Neuronal stem cell (in vitro differentiated cells): ENCODE data around the gene TBX6.
A peak's percentile ranks its signal among the peaks of the same experiment; 100 is the strongest.
"Not testable (repeated sequence)": the region's sequence is repeated elsewhere in the genome, so short reads cannot be mapped to it uniquely, and the experiment has no call there.

Source experiments
- DNase-seq: peaks from one replicate; pipeline ENCODE4 v3.0.0-alpha.2; 2013; ENCODE audit warnings: low spot score
- H2AFZ ChIP-seq: one replicate; pipeline ENCODE4 v1.6.1; 2013; ENCODE audit warnings: mild to moderate bottlenecking, low read length, inconsistent platforms
- H2AK5ac ChIP-seq: 2 replicates; pipeline ENCODE4 v1.6.1; 2013; ENCODE audit warnings: low read depth, mild to moderate bottlenecking, inconsistent platforms, low read length, moderate library complexity, mixed read lengths
- H2BK120ac ChIP-seq: 2 replicates; pipeline ENCODE4 v1.6.1; 2013; ENCODE audit warnings: low read depth, mild to moderate bottlenecking, inconsistent platforms, low read length, moderate library complexity, mixed read lengths
- H2BK12ac ChIP-seq: one replicate; pipeline ENCODE4 v1.6.1; 2013; ENCODE audit warnings: low read length, inconsistent platforms
- H2BK15ac ChIP-seq: 2 replicates; pipeline ENCODE4 v1.6.1; 2013; ENCODE audit warnings: mild to moderate bottlenecking, low read length, inconsistent platforms, mixed read lengths
- H2BK5ac ChIP-seq: one replicate; pipeline ENCODE4 v1.6.1; 2013; ENCODE audit warnings: inconsistent platforms, mild to moderate bottlenecking, low read length, moderate library complexity
- H3K14ac ChIP-seq: one replicate; pipeline ENCODE4 v1.6.1; 2013; ENCODE audit warnings: low read length, inconsistent platforms
- H3K18ac ChIP-seq: 2 replicates; pipeline ENCODE4 v1.6.1; 2013; ENCODE audit warnings: low read length, inconsistent platforms
- H3K23ac ChIP-seq: 2 replicates; pipeline ENCODE4 v1.6.1; 2013; ENCODE audit warnings: low read depth, mild to moderate bottlenecking, mixed read lengths, low read length, inconsistent platforms; ENCODE audit not compliant: poor library complexity
- H3K27ac ChIP-seq: replicated peaks from 3 replicates; pipeline ENCODE4 v1.5.1; 2013; ENCODE audit warnings: low read length, inconsistent platforms
- H3K27me3 ChIP-seq, 3 experiments: 2 replicates each; pipeline ENCODE4 v1.6.1; 2013; ENCODE audit warnings: low read length in 3 of 3, mild to moderate bottlenecking in 2 of 3, inconsistent platforms in 1 of 3, low read depth in 1 of 3, mixed read lengths in 1 of 3, moderate library complexity in 1 of 3; ENCODE audit not compliant: control insufficient read depth in 3 of 3, insufficient read depth in 3 of 3
- H3K36me3 ChIP-seq, 2 donors: replicated peaks in 1 of 2; 2 replicates each; pipeline ENCODE4 v1.6.1; 2013; ENCODE audit warnings: low read length in 2 of 2; ENCODE audit not compliant: control insufficient read depth in 2 of 2, insufficient read depth in 2 of 2
- H3K4ac ChIP-seq: 2 replicates; pipeline ENCODE4 v1.6.1; 2013; ENCODE audit warnings: inconsistent platforms, mild to moderate bottlenecking, low read length, moderate library complexity
- H3K4me1 ChIP-seq, 2 donors: 1 replicate in 1 of 2; 2 replicates in 1 of 2; pipeline ENCODE4 v1.6.1; 2013; ENCODE audit warnings: low read length in 2 of 2, low read depth in 1 of 2; ENCODE audit not compliant: control insufficient read depth in 2 of 2, insufficient read depth in 1 of 2
- H3K4me2 ChIP-seq: one replicate; pipeline ENCODE4 v1.6.1; 2013; ENCODE audit warnings: mild to moderate bottlenecking, low read length, inconsistent platforms; ENCODE audit not compliant: insufficient read depth, poor library complexity, severe bottlenecking
- H3K4me3 ChIP-seq, 2 donors: 2 replicates each; pipeline ENCODE4 v1.5.1; 2013; ENCODE audit warnings: low read length in 2 of 2, mild to moderate bottlenecking in 2 of 2, inconsistent platforms in 1 of 2, moderate library complexity in 1 of 2
- H3K79me1 ChIP-seq: one replicate; pipeline ENCODE4 v1.6.1; 2013; ENCODE audit warnings: low read depth, mild to moderate bottlenecking, inconsistent platforms, low read length, moderate library complexity
- H3K9ac ChIP-seq: one replicate; pipeline ENCODE4 v1.6.1; 2013; ENCODE audit warnings: mild to moderate bottlenecking, low read depth, low read length, inconsistent platforms; ENCODE audit not compliant: poor library complexity
- H3K9me3 ChIP-seq, 2 donors: replicated peaks in 1 of 2; 2 replicates each; pipeline versions ENCODE3 to v1.6.1; 2013; ENCODE audit warnings: low read length in 2 of 2, mild to moderate bottlenecking in 2 of 2, inconsistent platforms in 1 of 2, low read depth in 1 of 2, mixed read lengths in 1 of 2, moderate library complexity in 1 of 2; ENCODE audit not compliant: control insufficient read depth in 2 of 2, insufficient read depth in 1 of 2
- H4K8ac ChIP-seq: one replicate; pipeline ENCODE4 v1.6.1; 2013; ENCODE audit warnings: low read depth, mild to moderate bottlenecking, inconsistent platforms, low read length, moderate library complexity
- H4K91ac ChIP-seq: one replicate; pipeline ENCODE4 v1.6.1; 2013; ENCODE audit warnings: low read length, low read depth, mild to moderate bottlenecking, inconsistent platforms; ENCODE audit not compliant: poor library complexity
- WGBS, 2 donors: extraction: QIAGEN DNeasy Blood & Tissue Kit; methylation state at CpG; one replicate each; pipeline ENCODE4 v1.1.7; 2013; ENCODE audit warnings: missing lambda C conversion rate in 2 of 2, mixed read lengths in 1 of 2; ENCODE audit not compliant: insufficient read length in 2 of 2, insufficient replicate concordance in 1 of 2; ENCODE audit errors: extremely low coverage in 2 of 2; 5-methylcytosine and 5-hydroxymethylcytosine counted together

Gene TBX6

DNA sequence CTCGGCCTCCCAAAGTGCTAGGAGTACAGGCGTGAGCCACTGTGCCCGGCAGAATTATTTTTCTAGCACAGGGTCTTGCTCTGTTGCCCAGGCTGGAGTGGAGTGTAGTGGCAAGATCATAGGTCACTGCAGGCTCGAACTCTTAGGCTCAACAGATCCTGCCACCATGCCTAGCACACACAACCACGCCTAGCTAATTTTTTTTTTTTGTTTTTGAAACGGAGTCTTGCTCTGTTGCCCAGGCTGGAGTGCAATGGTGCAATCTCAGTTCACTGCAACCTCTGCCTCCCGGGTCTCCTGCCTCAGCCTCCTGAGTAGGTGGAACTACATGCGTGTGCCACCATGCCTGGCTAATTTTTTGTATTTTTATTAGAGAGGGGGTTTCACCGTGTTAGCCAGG, 34.0 kb upstream of the TBX6 start:
- not testable (repeated sequence) for H3K9me3 ChIP-seq, H3K27ac ChIP-seq, H4K91ac ChIP-seq, H2AK5ac ChIP-seq, H2BK12ac ChIP-seq, H3K4me1 ChIP-seq, H3K4ac ChIP-seq, H3K18ac ChIP-seq, H3K9ac ChIP-seq, H3K14ac ChIP-seq, H2BK5ac ChIP-seq, H3K4me3 ChIP-seq, DNase-seq, H3K36me3 ChIP-seq, H2AFZ ChIP-seq, H2BK120ac ChIP-seq, H2BK15ac ChIP-seq, H3K4me2 ChIP-seq, H4K8ac ChIP-seq, H3K27me3 ChIP-seq, H3K23ac ChIP-seq
- peaks cover 10% of the 10 kb centered on the region for H3K79me1 ChIP-seq
- WGBS, 2 donors, result no CpG with 5 or more reads among the region's 9 CpGs

- WGBS, 2 donors, result no CpG with 5 or more reads among the region's 4 CpGs
- H2BK15ac ChIP-seq, result no peak overlapping the region
- H3K9me3 ChIP-seq, result no peaks in the 10 kb centered on the region
- H2BK120ac ChIP-seq, result no peak overlapping the region
- no peak overlapping the region for H4K8ac ChIP-seq
- H3K4me2 ChIP-seq, result no peak overlapping the region
- H3K79me1 ChIP-seq, result peaks cover 10% of the 10 kb centered on the region
- H3K23ac ChIP-seq, result no peak overlapping the region
- no peak overlapping the region for H3K18ac ChIP-seq
- no peak overlapping the region for H2BK12ac ChIP-seq
- H3K14ac ChIP-seq, result no peak overlapping the region
- no peak overlapping the region for H4K91ac ChIP-seq
- no peak overlapping the region for H3K9ac ChIP-seq
- H3K4ac ChIP-seq, result no peak overlapping the region
- peaks cover 4 to 7% of the 10 kb centered on the region in 2 donors for H3K4me1 ChIP-seq
- no peak overlapping the region for H3K27ac ChIP-seq
- H3K27me3 ChIP-seq, result no peaks in the 10 kb centered on the region
- peaks cover 3 to 4% of the 10 kb centered on the region in 2 donors for H3K36me3 ChIP-seq
- no peak overlapping the region for H2AK5ac ChIP-seq
- no peak overlapping the region for H2BK5ac ChIP-seq
- H2AFZ ChIP-seq, result no peak overlapping the region
- H3K4me3 ChIP-seq, result no peak overlapping the region
- no peak for DNase-seq
Observed at GRCh38 chr16:30124985-30125379, 33.3 kb upstream of the TBX6 start.

DNA sequence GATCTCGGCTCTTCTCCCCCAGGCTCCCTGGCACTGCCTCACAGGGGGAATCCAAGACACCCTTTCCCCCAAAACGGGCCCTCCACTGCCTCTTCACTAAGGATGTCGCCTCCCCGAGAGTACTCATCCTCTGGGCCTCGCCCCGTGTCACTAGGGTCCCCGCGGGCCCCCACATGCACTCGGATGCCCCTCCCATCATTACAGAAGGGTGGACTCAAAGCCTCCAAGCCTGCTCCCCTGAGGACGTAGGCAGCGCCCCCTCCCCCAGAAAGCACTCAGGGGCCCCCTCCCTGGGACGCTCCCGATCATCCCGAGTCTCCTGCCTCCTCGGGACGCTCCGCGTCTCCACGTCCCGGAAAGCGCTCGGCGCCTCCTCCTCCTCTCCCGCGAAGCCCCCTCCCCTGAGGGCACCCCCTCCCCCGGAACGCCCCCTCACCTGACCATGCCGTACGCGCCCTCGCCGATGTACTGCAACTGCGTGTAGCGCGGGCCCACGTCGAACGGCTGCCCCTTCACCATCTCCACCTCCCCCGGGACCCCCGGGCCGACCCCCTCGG, 31.0 kb upstream of the TBX6 start:
- Histone ChIP-seq H3K23ac (peak overlapping the region; percentile 93), H2BK12ac (peak overlapping the region; percentile 58), H2AFZ (peak overlapping the region; percentile 99), H2BK15ac (peak overlapping the region; percentile 92), H3K4me3 (peak overlapping the region; percentile 76 to 86), H3K18ac (peak overlapping the region; percentile 98), H2BK120ac (peak overlapping the region; percentile 67), H2AK5ac (peak overlapping the region; percentile 95), H3K27ac (peak overlapping the region; percentile 25), H4K91ac (peak overlapping the region; percentile 92), H3K4me2 (peak overlapping the region; percentile 77), H3K4me1 (peaks cover 4 to 7% of the 10 kb centered on the region in 2 donors), H3K36me3 (peaks cover 10 to 25% of the 10 kb centered on the region in 2 donors), H2BK5ac (peak overlapping the region; percentile 98), H3K4ac (peak overlapping the region; percentile 89), H4K8ac (no peak overlapping the region), H3K14ac (no peak overlapping the region), H3K9ac (peak overlapping the region; percentile 92), H3K79me1 (peaks cover 10% of the 10 kb centered on the region), H3K9me3 (no peaks in the 10 kb centered on the region), H3K27me3 (no peaks in the 10 kb centered on the region)
- no CpG with 5 or more reads among the region's 42 CpGs for WGBS, 2 donors
- DNase-seq, result no peak

- H2BK12ac ChIP-seq, result peak overlapping the region; percentile 75
- no CpG with 5 or more reads among the region's 31 CpGs for WGBS, 2 donors
- peak overlapping the region; percentile 98 for H3K18ac ChIP-seq
- H3K27ac ChIP-seq, result peak overlapping the region; percentile 25
- peak overlapping the region; percentile 89 for H3K4ac ChIP-seq
- peak overlapping the region; percentile 67 for H2BK120ac ChIP-seq
- H3K27me3 ChIP-seq, result no peaks in the 10 kb centered on the region
- peak overlapping the region; percentile 99 for H2AFZ ChIP-seq
- H4K91ac ChIP-seq, result peak overlapping the region; percentile 92
- H3K9me3 ChIP-seq, result no peaks in the 10 kb centered on the region
- no peak for DNase-seq
- peak overlapping the region; percentile 92 for H3K9ac ChIP-seq
- H2BK5ac ChIP-seq, result peak overlapping the region; percentile 98
- no peak overlapping the region for H3K14ac ChIP-seq
- H2AK5ac ChIP-seq, result peak overlapping the region; percentile 95
- peak overlapping the region; percentile 76 to 86 for H3K4me3 ChIP-seq
- peaks cover 17 to 33% of the 10 kb centered on the region in 2 donors for H3K36me3 ChIP-seq
- peak overlapping the region; percentile 77 for H3K4me2 ChIP-seq
- H2BK15ac ChIP-seq, result peak overlapping the region; percentile 92
- no peak overlapping the region for H4K8ac ChIP-seq
- peak overlapping the region; percentile 89 for H3K23ac ChIP-seq
- peaks cover 4 to 7% of the 10 kb centered on the region in 2 donors for H3K4me1 ChIP-seq
- peaks cover 10% of the 10 kb centered on the region for H3K79me1 ChIP-seq
Observed at GRCh38 chr16:30121741-30122571, 30.2 kb upstream of the TBX6 start.
